K562 (cell line): Measurements from ENCODE around the gene BCAS3.

Experiments
- CTCF ChIP-seq, 3 experiments: IDR thresholded peaks in 2 of 3; conservative IDR thresholded peaks in 1 of 3; 2 replicates each; pipeline ENCODE4 v1.5.1; 2011 to 2012; ENCODE audit warnings: low read length in 3 of 3, mild to moderate bottlenecking in 3 of 3, control low read depth in 2 of 3, improper control_type of control experiment in 1 of 3, inconsistent platforms in 1 of 3, low read depth in 1 of 3, mixed read lengths in 1 of 3, moderate library complexity in 1 of 3; ENCODE audit not compliant: insufficient read depth in 2 of 3
- HCFC1 ChIP-seq: IDR thresholded peaks from 2 replicates; pipeline ENCODE4 v1.6.1; 2012; ENCODE audit warnings: low read depth, low read length, improper control_type of control experiment
- JUN ChIP-seq, 2 experiments: sonication (generic) in 1 of 2; formaldehyde crosslinking in 1 of 2; IDR thresholded peaks; 2 replicates each; pipeline versions ENCODE4 v1.6.1 to v1.8.0; 2012 to 2022; ENCODE audit warnings: borderline replicate concordance in 2 of 2, mild to moderate bottlenecking in 2 of 2, improper control_type of control experiment in 1 of 2, low read depth in 1 of 2, low read length in 1 of 2, missing genetic modification reagents in 1 of 2
- KAT7 ChIP-seq: sonication (generic); formaldehyde crosslinking; IDR thresholded peaks from 2 replicates; pipeline ENCODE4 v1.8.0; 2022; ENCODE audit warnings: missing genetic modification reagents, mild to moderate bottlenecking, borderline replicate concordance
- TCF7L2 ChIP-seq: fragments of 150-350 bp; IDR thresholded peaks from 2 replicates; pipeline ENCODE4 v1.6.1; 2016; ENCODE audit warnings: low read depth, mild to moderate bottlenecking, low read length, moderate library complexity
- TGIF2 ChIP-seq: sonication (generic); formaldehyde crosslinking; IDR thresholded peaks from 2 replicates; pipeline ENCODE4 v1.8.1; 2022; ENCODE audit warnings: mild to moderate bottlenecking, missing genetic modification reagents, moderate library complexity
- U2AF2 ChIP-seq: fragments of 200-400 bp; formaldehyde crosslinking; optimal IDR thresholded peaks from 2 replicates; pipeline ENCODE3; 2017; ENCODE audit warnings: low read depth, mild to moderate bottlenecking, low read length
- ZNF175 ChIP-seq: fragments of 200-800 bp; sonication (Bioruptor generic); IDR thresholded peaks from 2 replicates; pipeline ENCODE4 v1.6.1; 2016; ENCODE audit warnings: low read depth, mild to moderate bottlenecking, missing genetic modification characterization, missing compliant biosample characterization
- ZNF282 ChIP-seq: sonication (generic); formaldehyde crosslinking; IDR thresholded peaks from 2 replicates; pipeline ENCODE4 v1.8.1; 2023; ENCODE audit warnings: missing genetic modification reagents
- ZNF609 ChIP-seq: sonication (generic); formaldehyde crosslinking; IDR thresholded peaks from 2 replicates; pipeline ENCODE4 v1.8.1; 2023; ENCODE audit warnings: missing genetic modification reagents, mild to moderate bottlenecking, borderline replicate concordance

- no peak for TF ChIP-seq TGIF2 (CRISPR knock-in tag)
- TF ChIP-seq ZNF175 (CRISPR knock-in tag), result no peak
- TF ChIP-seq ZNF282 (CRISPR knock-in tag), result no peak
- no peak for TF ChIP-seq ZNF609
- no peak for TF ChIP-seq CTCF (IDR thresholded peaks at IDR 0.05 in 2 of 3, conservative IDR thresholded peaks at IDR 0.05 in 1 of 3; ENCODE audit: insufficient read depth in 2 of 3, low read depth in 1 of 3, low read length in 3 of 3)
- no peak for TF ChIP-seq KAT7
- no peak for TF ChIP-seq TCF7L2
- no peak for TF ChIP-seq HCFC1
- no peak for TF ChIP-seq U2AF2
- no peak for TF ChIP-seq JUN (IDR thresholded peaks at IDR 0.05; ENCODE audit: borderline replicate concordance, low read depth, low read length)
- TF ChIP-seq JUN (CRISPR knock-in tag; IDR thresholded peaks at IDR 0.05; ENCODE audit: borderline replicate concordance), result no peak
These were observed 657.6 kb downstream of the BCAS3 start for GRCh38 chr17:61335105-61335844.
